DOHH2 (cell line): Measurements from ENCODE around the gene PI16.

Experiments
- H3F3A ChIP-seq: fragments of 200-600 bp; sonication (generic), shearing (Covaris generic); 2 replicates; pipeline ENCODE4 v1.6.0; 2016; ENCODE audit warnings: antibody characterized with exemption, mild to moderate bottlenecking; ENCODE audit not compliant: control insufficient read depth, insufficient read depth
- H3K27ac ChIP-seq: fragments of 200-600 bp; sonication (generic); 2 replicates; pipeline ENCODE4 v1.5.1; 2014; ENCODE audit warnings: low read depth, mild to moderate bottlenecking, low read length, moderate library complexity
- H3K27me3 ChIP-seq: fragments of 200-600 bp; sonication (generic); 2 replicates; pipeline ENCODE4 v1.6.1; 2014; ENCODE audit warnings: mild to moderate bottlenecking, low read length, mixed read lengths; ENCODE audit not compliant: control insufficient read depth
- H3K36me3 ChIP-seq: fragments of 200-600 bp; sonication (generic); 2 replicates; pipeline ENCODE4 v1.6.1; 2014; ENCODE audit warnings: mild to moderate bottlenecking, low read length, moderate library complexity, mixed read lengths; ENCODE audit not compliant: control insufficient read depth
- H3K4me1 ChIP-seq: fragments of 200-600 bp; sonication (generic); 2 replicates; pipeline ENCODE4 v1.6.1; 2014; ENCODE audit warnings: mild to moderate bottlenecking, low read length, mixed read lengths; ENCODE audit not compliant: control insufficient read depth
- H3K4me2 ChIP-seq: fragments of 200-600 bp; sonication (generic); 2 replicates; pipeline ENCODE4 v1.6.0; 2014; ENCODE audit warnings: mild to moderate bottlenecking, low read length, moderate library complexity
- H3K4me3 ChIP-seq: fragments of 200-600 bp; sonication (generic); 2 replicates; pipeline ENCODE4 v1.5.1; 2014; ENCODE audit warnings: mild to moderate bottlenecking, low read length, mixed read lengths
- H3K79me2 ChIP-seq: fragments of 200-600 bp; sonication (generic); 2 replicates; pipeline ENCODE4 v1.6.1; 2014; ENCODE audit warnings: mild to moderate bottlenecking, low read length, mixed read lengths; ENCODE audit not compliant: control insufficient read depth
- H3K9me2 ChIP-seq: fragments of 200-600 bp; sonication (generic); replicated peaks from 2 replicates; pipeline ENCODE4 v1.6.1; 2014; ENCODE audit warnings: mild to moderate bottlenecking, low read length, mixed read lengths; ENCODE audit not compliant: control insufficient read depth
- H3K9me3 ChIP-seq: fragments of 200-600 bp; sonication (generic); 2 replicates; pipeline ENCODE4 v1.6.1; 2014; ENCODE audit warnings: antibody characterized with exemption, low read length, mixed read lengths; ENCODE audit not compliant: control insufficient read depth, insufficient read depth
- H4K20me1 ChIP-seq: fragments of 200-600 bp; sonication (generic); 2 replicates; pipeline ENCODE4 v1.6.0; 2014; ENCODE audit warnings: low read depth, mild to moderate bottlenecking, antibody characterized with exemption, low read length, moderate library complexity; ENCODE audit not compliant: control insufficient read depth, insufficient read depth
- CTCF ChIP-seq: fragments of 200-600 bp; sonication (generic); IDR thresholded peaks from one replicate; pipeline ENCODE4 v1.5.1; 2014; ENCODE audit warnings: antibody characterized with exemption, mild to moderate bottlenecking, low read depth, low read length; ENCODE audit not compliant: poor library complexity, severe bottlenecking
- EZH2phosphoT487 ChIP-seq: fragments of 200-600 bp; sonication (generic); IDR thresholded peaks from 2 replicates; pipeline ENCODE4 v1.6.1; 2017; ENCODE audit warnings: borderline replicate concordance, mild to moderate bottlenecking, antibody characterized with exemption, low read length, moderate library complexity, mixed read lengths

PI16 gene

GRCh38 chr6:36949636-36950035 lies 4.9 kb upstream of the PI16 start:
- H3F3A ChIP-seq, result no peaks in the 10 kb centered on the region
- no peaks in the 10 kb centered on the region for H3K9me3 ChIP-seq
- no peaks in the 10 kb centered on the region for H3K79me2 ChIP-seq
- H3K4me3 ChIP-seq, result no peak overlapping the region
- no peaks in the 10 kb centered on the region for H4K20me1 ChIP-seq
- no peak overlapping the region for H3K4me2 ChIP-seq
- H3K27me3 ChIP-seq, result no peaks in the 10 kb centered on the region; the same call in 1 of the 2 replicates
- no peaks in the 10 kb centered on the region for H3K36me3 ChIP-seq
- TF ChIP-seq EZH2phosphoT487 (no peak), CTCF (no peak)
- H3K9me2 ChIP-seq, result no peaks in the 10 kb centered on the region
- H3K27ac ChIP-seq, result no peak overlapping the region
- H3K4me1 ChIP-seq, result peaks cover 15% of the 10 kb centered on the region

- no peaks in the 10 kb centered on the region for H3K9me2 ChIP-seq
- no peaks in the 10 kb centered on the region for H3K79me2 ChIP-seq
- no peaks in the 10 kb centered on the region for H4K20me1 ChIP-seq
- H3K27ac ChIP-seq, result no peak overlapping the region
- no peaks in the 10 kb centered on the region for H3K36me3 ChIP-seq
- H3K9me3 ChIP-seq, result no peaks in the 10 kb centered on the region
- H3F3A ChIP-seq, result no peaks in the 10 kb centered on the region
- H3K4me1 ChIP-seq, result peaks cover 25% of the 10 kb centered on the region
- no peak for TF ChIP-seq CTCF
- no peak for TF ChIP-seq EZH2phosphoT487
- H3K4me2 ChIP-seq, result no peak overlapping the region
- H3K4me3 ChIP-seq, result no peak overlapping the region
- no peaks in the 10 kb centered on the region for H3K27me3 ChIP-seq
Observed at GRCh38 chr6:36953931-36954261, 642 bp upstream of the PI16 start.

- peak overlapping the region; percentile 33 for H3K4me3 ChIP-seq
Observed at GRCh38 chr6:36955136-36955535, 598 bp downstream of the PI16 start.

More at GRCh38 chr6:36955136-36955535, 598 bp downstream of the PI16 start:
- Histone ChIP-seq H3F3A (peaks cover 3% of the 10 kb centered on the region), H3K27me3 (no peaks in the 10 kb centered on the region), H3K79me2 (no peaks in the 10 kb centered on the region), H3K9me3 (no peaks in the 10 kb centered on the region), H3K36me3 (no peaks in the 10 kb centered on the region), H3K4me1 (peaks cover 25% of the 10 kb centered on the region), H4K20me1 (no peaks in the 10 kb centered on the region), H3K27ac (no peak overlapping the region), H3K9me2 (no peaks in the 10 kb centered on the region), H3K4me2 (peak overlapping the region; percentile 53)
- TF ChIP-seq EZH2phosphoT487, result no peak
- no peak for TF ChIP-seq CTCF
